Ramos (cell line): ENCODE measurements around the gene OSTF1.

Experiments used
- in situ Hi-C: fragments of 300-500 bp; cut with MboI; formaldehyde crosslinking; loops from one replicate; pipeline ENCODE4 v1.14.3; 2022; ENCODE audit warnings: low sequenced_read_pairs; ENCODE audit not compliant: unreplicated experiment

OSTF1 gene

DNA sequence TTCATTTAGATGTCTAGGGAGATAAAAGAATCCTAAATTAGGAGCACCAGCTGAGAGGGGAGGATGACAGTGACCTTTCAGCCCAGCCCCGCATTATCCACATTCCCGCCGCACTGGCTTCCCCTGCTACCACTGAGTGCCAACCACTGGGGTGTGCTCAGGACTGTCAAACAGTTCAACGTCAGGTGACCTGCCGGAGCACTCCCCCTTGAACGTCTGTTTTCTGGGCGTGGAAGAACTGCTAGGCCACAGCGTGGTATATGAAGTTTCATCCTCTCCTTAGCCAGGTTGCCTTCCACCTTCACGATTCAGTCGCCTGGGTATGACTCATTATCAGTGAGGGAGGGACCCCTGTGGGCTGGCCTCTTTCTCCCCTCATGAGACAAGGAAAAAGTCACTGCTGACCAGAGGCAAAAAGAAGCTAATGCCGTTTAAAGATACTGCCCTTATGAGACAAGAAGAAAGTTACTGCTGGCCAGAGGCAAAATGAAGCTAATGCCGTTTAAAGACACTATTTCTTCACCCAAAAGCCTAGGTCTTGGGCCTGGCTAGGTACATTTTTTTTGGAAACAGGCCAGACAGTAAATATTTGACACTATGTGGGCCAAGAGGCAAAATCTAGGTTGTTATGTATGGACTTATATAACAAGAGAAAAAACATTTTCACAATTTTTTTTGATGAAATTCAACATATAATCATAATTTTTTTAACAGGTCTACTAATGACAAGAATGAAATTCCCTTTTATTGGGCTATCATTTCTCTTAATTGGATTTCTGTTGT is 4.9 kb upstream of the OSTF1 start:
- in situ Hi-C loops: no loop called here

DNA sequence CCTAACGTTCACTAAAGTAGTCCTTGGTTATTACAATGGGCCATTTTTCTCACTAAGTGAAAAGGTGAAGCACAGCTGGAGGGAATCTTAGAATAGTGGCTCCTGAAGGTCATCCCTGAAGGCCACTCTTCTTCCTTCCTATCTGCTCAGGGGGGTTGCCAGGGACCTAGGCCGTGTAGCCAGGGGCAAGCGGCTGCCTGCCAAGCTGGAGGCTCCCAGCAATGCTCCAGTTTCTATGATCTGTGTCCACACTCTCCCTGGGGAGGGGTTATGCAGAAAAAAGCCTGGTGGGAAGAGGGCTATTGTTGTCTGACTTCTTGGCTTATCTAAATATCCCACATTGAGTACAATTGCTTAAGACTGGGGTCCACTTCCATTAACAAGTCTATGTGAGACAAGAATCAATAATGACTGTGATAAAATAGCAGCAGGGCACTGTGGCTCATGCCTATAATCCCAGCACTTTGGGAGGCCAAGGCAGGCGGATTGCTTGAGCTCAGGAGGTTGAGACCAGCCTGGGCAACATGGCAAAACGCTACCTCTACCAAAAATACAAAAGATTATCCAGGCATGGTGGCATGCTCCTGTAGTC is 4.1 kb upstream of the OSTF1 start:
- in situ Hi-C loops: no loop called here

DNA sequence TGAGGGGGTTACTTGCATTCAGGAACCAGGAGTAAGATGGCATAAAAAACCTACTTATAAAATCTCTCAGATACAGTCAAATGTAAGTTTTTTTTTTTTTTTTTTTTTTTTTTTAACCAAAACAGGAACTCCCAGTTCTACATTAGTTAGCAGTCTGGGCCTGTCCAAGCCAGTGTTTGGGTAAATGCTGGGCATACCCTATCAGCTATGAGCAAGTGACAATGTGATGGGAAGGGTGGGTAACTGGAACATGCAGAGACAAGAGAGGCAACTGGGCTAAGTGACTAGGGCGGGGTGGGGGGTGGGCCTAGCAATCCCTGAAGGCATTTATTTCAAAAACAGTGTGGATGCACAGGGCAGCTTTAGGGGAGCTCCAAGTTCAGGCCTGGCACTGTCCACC is 2.7 kb upstream of the OSTF1 start:
- in situ Hi-C loops: no loop called here

DNA sequence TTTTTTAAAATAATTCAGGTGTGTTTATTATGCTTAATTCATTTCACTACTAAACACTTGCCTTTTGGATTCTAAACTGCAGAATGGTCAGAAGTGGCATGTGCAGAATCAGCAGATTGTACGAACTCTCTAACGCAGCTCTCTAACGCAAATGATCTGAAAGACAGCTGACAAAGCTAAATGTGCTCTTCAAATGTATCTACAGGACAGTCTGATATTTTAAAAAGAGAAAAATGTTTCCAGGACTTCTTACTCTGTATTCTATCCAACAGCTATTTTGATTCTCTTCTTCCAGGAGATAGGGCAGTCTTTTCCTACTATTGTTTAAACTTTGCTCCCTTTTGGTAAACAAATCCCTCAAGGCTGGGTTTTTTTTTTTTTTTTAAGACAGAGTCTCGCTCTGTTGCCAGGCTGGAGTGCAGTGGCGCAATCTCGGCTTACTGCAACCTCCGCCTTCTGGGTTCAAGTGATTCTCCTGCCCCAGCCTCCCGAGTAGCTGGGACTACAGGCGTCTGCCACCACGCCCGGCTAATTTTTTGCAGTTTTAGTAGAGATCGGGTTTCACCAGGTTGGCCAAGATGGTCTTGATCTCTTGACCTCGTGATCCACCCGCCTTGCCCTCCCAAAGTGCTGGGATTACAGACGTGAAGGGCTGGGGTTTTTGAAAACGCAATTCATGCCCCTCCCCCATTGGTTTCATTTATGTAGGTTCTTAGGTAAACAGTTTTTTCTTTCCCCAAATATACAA is 1.6 kb upstream of the OSTF1 start:
- in situ Hi-C loops: no loop called here

DNA sequence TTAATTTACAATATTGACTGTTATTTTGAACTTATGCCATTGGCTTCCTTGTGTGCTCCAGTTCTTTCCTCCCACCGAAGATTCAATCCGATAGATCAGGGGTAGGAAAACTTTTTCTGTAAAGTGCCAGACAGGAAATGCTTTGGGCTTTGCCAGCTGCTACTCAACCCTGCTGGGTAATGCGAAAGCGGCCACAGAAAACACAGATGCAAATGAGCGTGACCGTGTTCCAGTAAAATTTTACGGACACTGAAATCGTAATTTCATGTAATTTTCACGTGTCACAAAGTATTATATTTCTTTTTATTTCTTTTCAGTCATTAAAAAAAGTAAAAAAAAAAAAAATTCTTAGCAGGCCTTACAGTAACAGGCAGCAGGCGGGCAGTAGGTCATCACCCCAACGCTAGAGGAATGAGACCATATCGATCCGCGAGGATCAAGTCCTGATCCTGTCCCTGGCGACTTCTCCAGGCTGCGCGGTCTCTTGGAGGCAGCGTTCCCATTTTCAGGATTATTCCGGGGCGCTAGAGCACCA is 958 bp upstream of the OSTF1 start:
- in situ Hi-C loops: no loop called here

DNA sequence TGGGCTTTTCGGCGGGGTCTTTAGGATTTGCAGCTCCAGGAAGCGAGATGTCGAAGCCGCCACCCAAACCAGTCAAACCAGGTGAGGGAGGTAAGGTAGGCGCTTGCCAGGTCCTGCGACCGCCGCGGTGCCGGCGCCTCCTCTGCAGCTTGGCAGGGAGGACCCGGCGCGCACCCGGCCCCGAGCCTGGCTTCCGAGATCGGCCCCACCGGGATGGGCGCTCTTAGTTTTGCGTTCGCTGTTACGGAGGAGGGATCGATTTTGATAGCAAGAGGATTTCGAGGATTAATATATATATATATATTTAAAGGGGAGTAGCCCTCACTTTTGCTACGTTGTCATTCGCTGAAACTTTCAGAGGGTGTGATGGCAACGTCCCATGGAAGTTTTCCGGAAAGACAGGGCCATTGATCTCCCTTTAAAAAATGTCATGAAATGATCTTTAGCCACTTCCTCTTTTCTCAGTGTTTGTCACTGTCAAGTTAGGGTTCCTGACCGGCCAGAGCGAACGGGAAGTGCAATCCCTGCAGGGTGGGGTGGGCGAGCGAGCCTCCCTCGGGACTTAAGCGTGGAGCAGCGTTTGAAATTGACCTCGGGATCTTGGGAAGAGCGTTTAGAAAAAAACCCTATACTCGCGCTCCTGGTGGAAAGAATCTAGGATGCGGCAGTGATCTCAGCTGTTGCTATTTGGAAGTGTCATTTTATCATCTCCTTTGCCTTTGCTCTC is 495 bp downstream of the OSTF1 start:
- in situ Hi-C loops: no loop called here

DNA sequence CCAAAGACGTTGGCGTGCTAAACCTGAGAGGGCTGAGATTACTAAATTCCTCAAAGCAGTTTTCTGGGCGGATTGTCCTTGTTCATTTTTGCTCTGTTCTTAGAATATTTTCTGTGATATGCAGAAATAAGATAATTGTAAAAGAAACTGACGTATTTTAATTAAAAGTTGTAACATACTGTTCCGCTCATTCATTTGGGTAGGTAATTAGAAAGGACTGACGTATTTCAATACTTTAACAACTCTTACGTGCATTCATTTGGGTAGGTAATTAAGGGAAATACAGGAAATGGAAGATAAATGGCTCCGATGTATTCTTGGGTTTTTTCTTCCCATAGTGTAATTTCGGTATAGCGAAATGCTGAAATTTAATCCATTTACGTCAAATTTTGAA is 1.1 kb downstream of the OSTF1 start:
- in situ Hi-C loops: no loop called here

DNA sequence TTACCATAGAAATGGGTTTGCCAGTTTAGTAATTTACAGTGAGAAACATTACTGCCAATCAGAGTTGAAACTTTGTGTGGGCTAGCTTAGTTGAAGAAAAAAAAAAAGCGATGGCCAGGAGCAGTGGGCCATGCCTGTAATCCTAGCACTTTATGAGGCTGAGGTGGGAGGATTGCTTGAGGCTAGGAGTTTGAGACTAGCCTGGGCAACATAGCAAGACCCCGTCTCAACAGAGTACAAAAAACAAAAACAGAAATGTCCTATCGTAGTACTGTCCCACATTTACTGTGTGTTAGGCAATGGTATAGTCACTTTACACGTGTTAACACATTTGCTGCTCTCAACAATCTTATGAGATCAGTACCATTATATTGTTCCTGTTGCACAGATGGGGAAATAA is 2.3 kb downstream of the OSTF1 start:
- in situ Hi-C loops: no loop called here

DNA sequence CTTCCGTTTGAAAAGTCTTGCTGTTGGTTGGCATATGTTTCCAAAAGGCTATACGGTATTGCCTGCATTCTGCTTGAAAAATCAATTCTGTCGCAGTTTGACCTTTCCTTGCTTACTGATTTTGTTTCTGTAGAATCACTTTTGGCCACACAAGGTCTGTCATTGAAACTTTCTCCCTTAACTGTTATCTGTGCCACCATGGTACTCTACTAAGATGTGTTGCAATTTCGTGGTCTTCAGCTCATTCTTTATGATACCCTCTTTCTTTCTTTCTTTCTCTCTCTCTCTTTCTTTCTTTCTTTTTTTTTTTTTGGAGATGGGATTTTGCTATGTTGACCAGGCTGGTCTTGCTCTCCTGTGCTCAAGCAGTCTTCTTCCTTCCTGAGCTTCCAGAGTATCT is 4.5 kb downstream of the OSTF1 start:
- in situ Hi-C loops: no loop called here

DNA sequence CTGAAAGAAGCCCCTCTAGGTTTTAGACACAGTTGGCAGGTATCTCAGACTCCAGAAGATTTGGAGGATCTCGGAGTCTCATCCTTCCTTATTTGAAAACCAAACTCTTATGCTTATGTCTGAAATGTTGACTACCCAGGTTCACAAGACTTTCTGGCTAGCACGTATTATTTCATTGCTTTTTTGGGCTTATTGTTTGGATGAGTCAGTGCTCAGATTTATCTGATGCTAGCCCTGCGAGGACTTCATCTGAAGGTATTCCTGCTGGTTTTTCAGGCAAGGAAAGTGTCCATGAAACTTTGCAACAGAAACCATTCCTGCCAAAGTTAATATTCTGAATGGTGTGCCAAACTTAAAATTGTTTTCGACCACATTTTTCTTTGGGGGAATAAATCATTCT is 8.5 kb downstream of the OSTF1 start:
- in situ Hi-C loops: no loop called here

DNA sequence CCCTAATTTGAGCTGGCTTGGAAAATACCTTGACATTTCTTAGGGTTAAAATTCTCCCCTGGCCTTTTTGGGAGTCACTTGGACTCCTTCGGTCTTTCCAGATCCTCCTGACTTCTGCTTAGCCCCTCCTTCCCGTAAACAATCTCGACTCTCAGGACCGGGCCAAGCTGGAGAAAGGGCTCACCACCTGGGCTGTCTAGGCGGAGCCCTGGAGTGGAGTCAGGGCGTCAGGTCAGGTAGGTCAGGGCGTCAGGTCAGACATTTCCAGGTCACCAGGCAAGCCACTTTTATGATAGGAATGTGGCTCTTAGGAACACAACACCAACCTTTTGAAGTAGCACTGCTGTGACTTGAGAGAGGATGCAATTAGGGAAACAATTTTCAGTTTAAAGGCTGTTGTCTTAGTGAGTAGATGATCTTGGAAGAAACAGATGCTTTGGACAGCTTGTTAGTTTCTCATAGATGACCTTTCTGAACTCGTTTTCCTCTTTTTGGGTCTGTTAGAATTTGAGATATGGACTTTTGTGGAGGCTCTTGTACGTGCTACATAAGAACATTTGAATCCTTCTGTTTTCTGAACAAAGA is 12.8 kb downstream of the OSTF1 start:
- in situ Hi-C loops: no loop called here

DNA sequence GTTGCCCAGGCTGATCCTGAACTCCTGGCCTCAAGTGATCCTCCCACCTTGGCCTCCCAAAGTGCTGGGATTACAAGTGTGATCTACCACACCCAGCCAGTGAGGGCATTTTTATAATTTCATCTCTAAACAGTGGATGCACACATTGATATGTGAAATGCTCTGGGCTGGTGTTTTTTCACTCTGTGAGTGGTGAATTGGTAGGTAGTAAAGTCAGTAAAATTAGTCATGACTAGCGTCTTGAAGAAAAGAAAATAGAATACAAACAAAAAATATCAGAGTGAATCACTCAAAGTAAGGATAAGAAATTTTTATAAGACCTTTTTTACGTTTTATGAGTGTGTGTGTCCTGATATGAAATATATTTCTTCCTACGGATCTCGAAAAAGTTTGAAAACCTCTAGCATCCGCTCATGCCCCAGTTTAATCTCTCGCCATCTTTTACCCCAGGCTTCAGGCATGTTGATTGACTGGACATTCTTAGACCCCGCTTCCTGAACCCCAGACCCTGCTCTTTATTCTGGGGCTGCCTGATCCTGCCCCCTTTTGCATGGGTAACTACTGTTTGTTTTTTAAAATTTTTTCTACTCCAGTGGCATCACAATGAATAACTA is 14.0 kb downstream of the OSTF1 start:
- in situ Hi-C loops: no loop called here

DNA sequence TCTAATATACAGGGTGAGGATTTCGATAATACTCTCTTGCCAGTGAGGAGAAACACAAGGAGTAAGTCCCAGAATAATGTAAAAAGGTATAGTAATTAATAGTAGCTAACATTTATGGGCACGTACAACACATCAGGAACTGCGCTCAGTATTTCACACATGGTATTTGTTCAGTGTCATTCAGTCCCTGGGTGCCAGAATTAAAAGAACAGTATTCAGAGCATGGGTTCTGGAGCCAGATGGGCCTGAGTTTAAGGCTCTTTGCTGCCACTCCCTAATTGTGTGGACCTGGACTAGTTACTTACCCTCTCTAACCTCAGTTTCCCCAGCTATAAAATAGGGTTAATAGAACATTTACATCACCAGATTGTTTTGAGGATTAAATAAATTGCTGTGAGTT is 16.3 kb downstream of the OSTF1 start:
- in situ Hi-C loops: no loop called here

DNA sequence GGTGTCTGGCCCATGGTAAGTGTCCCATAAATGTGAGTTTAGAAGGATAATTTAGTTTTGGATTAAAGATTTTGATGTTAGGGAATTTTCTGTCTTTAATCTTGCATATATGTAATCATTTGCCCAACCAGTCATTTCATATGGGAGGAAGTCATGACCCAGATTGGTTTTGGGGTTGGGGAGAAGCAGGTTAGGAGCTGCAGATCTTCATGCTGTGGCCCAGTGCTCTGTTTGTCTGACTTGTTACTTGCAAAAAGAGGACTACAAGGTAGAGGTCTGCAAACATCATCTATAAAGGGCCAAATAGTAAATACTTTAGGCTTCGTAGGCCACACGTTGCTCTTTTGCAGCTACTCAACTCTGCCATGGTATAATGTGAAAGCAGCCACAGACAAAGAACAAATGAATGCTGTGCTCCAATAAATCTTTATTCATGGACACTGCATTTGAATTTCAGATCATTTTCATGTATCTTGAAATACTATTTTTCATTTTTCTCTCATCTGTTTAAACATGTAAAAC is 16.8 kb downstream of the OSTF1 start:
- in situ Hi-C loops: no loop called here

DNA sequence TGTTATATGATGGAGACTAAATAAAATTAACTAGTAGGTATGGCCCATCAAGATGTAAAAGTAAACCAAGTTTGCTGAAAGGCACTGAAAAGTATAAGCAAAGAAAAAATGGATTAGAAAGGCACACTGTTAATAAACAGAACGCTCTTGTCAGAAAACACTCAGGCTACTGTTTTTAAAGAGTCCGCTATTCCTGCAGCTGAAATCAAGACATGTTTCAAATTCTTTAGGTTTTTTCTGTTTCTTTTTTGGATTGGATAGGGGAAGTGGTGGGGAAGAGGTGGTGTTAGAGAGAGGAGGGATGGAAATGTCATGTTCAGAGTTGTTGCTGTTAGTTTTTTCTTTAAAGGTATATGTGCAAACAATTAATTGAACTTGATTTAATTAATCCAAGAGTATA is 17.5 kb downstream of the OSTF1 start:
- in situ Hi-C loops: no loop called here

DNA sequence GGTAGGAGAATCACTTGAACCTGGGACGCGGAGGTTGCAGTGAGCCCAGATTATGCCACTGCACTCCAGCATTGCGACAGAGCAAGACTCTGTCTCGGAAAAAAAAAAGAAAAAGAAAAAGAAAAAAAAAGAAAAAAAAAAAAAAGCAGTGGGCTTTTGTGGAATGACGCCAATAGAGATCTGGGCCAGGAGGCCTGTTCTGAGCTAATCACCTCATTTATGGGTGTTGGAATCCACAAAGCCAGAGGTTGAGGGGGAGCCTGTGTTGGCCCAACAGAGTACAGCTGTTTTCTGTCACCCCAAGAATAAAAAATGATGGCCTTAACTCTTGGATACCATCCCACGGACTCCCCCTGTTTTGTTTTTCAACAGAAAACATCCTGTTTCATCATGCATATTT is 18.5 kb downstream of the OSTF1 start:
- in situ Hi-C loops: no loop called here

DNA sequence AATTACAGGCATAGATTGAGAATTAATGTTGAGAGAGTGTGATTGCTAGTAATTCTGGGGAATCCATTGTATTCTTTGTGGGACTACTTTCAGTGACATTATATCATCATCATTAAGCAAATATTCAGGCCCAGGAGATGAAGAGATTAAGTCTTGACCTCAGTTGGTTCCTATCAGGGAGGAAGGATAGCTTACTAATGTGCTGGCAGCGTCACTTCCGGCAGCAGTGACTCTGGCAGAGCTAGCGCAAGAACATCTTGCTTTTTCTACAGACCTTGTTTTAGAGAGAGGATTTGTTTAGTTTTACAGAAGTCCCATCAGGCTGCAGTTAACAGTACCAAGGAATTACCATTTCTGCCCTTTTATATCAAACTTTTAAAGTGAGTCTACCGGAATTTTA is 20.3 kb downstream of the OSTF1 start:
- in situ Hi-C loops: no loop called here

DNA sequence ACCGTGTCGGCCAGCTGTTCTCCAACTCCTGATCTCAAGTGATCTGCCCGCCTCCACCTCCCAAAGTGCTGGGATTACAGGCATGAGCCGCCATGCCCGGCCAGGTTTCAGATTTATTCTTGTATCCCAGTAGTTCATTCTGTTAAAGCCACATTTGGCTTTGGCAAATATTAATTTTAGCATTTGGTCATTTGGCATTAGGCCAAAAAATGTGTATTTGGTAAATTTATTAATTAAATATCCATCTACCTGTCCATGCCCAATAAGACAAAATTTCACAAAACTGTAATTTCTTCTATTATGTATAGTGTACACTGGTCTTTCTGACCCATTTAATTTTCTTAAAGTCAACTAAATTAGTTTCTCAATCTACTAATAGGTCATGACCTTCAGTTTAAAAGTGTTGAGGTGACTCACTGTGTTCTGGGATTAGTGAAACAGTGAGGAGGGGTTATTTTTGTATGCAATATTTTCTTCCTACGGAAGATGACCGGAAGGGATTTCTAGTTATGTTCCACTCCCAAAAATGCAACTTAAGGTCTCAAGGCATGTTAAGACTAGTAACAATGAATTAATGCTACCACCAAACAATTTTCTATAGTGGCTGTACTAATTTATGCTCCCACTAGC is 21.0 kb downstream of the OSTF1 start:
- in situ Hi-C loops: no loop called here

DNA sequence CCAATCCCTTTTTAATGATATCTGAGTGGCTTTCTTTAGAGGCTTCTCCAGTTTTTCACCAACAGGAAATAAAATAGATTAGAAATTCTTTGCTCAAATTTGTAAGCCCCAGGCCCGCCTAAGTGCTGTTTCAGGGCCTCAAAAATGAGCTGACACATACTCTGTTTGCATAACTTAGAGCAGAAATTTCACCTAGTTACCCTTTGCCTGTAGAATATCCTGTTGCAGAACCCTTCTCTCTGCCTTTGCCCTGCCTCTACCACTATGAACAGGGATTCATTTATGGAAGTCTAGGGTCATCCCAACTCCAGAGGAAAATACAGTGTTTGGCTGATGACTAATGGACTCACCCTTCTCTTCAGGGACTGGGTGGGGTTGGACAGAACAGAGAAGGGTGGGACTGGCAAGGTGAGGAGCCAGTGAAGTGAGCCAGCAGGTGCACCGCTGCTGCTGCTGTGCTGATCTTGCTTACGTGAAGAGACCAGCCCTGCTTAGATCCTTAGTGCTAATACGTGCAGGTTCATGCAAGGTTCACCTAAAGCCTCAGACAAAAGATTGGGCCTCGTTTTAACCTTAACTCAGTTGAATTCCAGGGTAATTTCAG is 22.8 kb downstream of the OSTF1 start:
- in situ Hi-C loops: no loop called here
